Upper lobe of left lung (tissue), 6 donors: ENCODE results near the gene ZNF593. TPM values are rescaled to one million over a fixed set of nuclear protein-coding genes. Genes with fewer than 3 reads are reported as not detected.

Source experiments
- ATAC-seq, 2 donors: fragments of 200-7000 bp; cut with Tn5 transposase; one replicate each; pipeline ENCODE4 v1.9.1; 2022; ENCODE audit warnings: mild to moderate bottlenecking in 2 of 2, moderate library complexity in 2 of 2; ENCODE audit not compliant: low FRiP score in 2 of 2
- DNase-seq, 2 donors: peaks; one replicate each; pipeline ENCODE4 v3.0.0-alpha.2; 2019 to 2020
- H3K27ac ChIP-seq, 4 donors: fragments of 200-600 bp; sonication (generic); one replicate each; pipeline ENCODE4 v1.5.1; 2016 to 2019
- H3K27me3 ChIP-seq, 4 donors: fragments of 200-600 bp; sonication (generic); one replicate each; pipeline ENCODE4 v1.5.1; 2017 to 2019
- H3K36me3 ChIP-seq, 4 donors: fragments of 200-600 bp; sonication (generic); one replicate each; pipeline ENCODE4 v1.5.1; 2016 to 2019
- H3K4me1 ChIP-seq, 4 donors: fragments of 200-600 bp; sonication (generic); one replicate each; pipeline ENCODE4 v1.5.1; 2018 to 2019
- H3K4me3 ChIP-seq, 4 donors: fragments of 200-600 bp; sonication (generic); one replicate each; pipeline ENCODE4 v1.5.1; 2017 to 2019; ENCODE audit warnings: mild to moderate bottlenecking in 2 of 4, moderate library complexity in 1 of 4
- H3K9me3 ChIP-seq, 4 donors: fragments of 200-600 bp; sonication (generic); one replicate each; pipeline ENCODE4 v1.5.1; 2018 to 2019
- EP300 ChIP-seq, 4 donors: sonication (generic); formaldehyde crosslinking; IDR thresholded peaks; one replicate each; pipeline ENCODE4 v1.5.1; 2017; ENCODE audit warnings: antibody characterized with exemption in 4 of 4, control low read depth in 2 of 4
- POLR2A ChIP-seq, 4 donors: fragments of 450-650 bp; IDR thresholded peaks; one replicate each; pipeline ENCODE4 v1.5.1; 2016 to 2017; ENCODE audit warnings: antibody characterized with exemption in 4 of 4, mild to moderate bottlenecking in 2 of 4
- POLR2AphosphoS5 ChIP-seq, 2 donors: sonication (generic); formaldehyde crosslinking; IDR thresholded peaks; one replicate each; pipeline ENCODE4 v1.5.1; 2017; ENCODE audit warnings: antibody characterized with exemption in 2 of 2
- WGBS, 2 donors: methylation state at CpG; one replicate each; pipeline ENCODE4 v1.1.5; 2017 to 2018; 5-methylcytosine and 5-hydroxymethylcytosine counted together
- total RNA-seq, 6 donors: library from RNA; depleted of rRNA in 4 of 6; stranded (reverse); fragments of >200 nt in 4 of 6; gene quantifications; one replicate each; pipeline versions ENCODE4 v1.1.0 to v1.2.1, GENCODE V29; 2016 to 2021
- TF ChIP-seq, protein P1 (sequence below), 6 experiments: fragments of 450-650 bp in 4 of 6; fragments of 200-600 bp in 2 of 6; sonication (generic) in 2 of 6; IDR thresholded peaks; one replicate each; pipeline ENCODE4 v1.5.1; 2016 to 2019; ENCODE audit warnings: antibody characterized with exemption in 6 of 6
- donor health status: DM: no; HTN: no; CAD: no; lungs with moderate emphysema.
- donor health status: DM: no; HTN: yes; CAD: no; lungs with severe emphysema.

Gene ZNF593
- total RNA-seq, 6 donors from 2014 or later, result 9.8 to 46.5 (median 29.2) TPM

- H3K27me3 ChIP-seq, result no peaks in the 10 kb centered on the region
- H3K4me1 ChIP-seq, result peaks cover 38 to 64% (median 50%) of the 10 kb centered on the region in 4 donors
- H3K9me3 ChIP-seq, result no peaks in the 10 kb centered on the region
- no peak overlapping the region for H3K4me3 ChIP-seq
- TF ChIP-seq POLR2AphosphoS5 (IDR thresholded peaks at IDR 0.05), result no peak
- TF ChIP-seq, protein P1, sequence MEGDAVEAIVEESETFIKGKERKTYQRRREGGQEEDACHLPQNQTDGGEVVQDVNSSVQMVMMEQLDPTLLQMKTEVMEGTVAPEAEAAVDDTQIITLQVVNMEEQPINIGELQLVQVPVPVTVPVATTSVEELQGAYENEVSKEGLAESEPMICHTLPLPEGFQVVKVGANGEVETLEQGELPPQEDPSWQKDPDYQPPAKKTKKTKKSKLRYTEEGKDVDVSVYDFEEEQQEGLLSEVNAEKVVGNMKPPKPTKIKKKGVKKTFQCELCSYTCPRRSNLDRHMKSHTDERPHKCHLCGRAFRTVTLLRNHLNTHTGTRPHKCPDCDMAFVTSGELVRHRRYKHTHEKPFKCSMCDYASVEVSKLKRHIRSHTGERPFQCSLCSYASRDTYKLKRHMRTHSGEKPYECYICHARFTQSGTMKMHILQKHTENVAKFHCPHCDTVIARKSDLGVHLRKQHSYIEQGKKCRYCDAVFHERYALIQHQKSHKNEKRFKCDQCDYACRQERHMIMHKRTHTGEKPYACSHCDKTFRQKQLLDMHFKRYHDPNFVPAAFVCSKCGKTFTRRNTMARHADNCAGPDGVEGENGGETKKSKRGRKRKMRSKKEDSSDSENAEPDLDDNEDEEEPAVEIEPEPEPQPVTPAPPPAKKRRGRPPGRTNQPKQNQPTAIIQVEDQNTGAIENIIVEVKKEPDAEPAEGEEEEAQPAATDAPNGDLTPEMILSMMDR (IDR thresholded peaks at IDR 0.05), result no peak
- TF ChIP-seq EP300 (IDR thresholded peaks at IDR 0.05), result no peak
- TF ChIP-seq POLR2A (IDR thresholded peaks at IDR 0.05), result no peak
- WGBS, 2 donors, result 66 to 67% methylated on average over 4 of the region's 4 CpGs
- peaks cover 0 to 3% (median 0%) of the 10 kb centered on the region in 4 donors for H3K36me3 ChIP-seq
- no peak for DNase-seq
- peak overlapping the region in 2 of 4 donors; percentile 39 to 85 for H3K27ac ChIP-seq
- no peak for ATAC-seq
Measured at GRCh38 chr1:26124418-26125331, 45.0 kb upstream of the ZNF593 start.

- peak overlapping the region in 2 of 4 donors; percentile 39 to 85 for H3K27ac ChIP-seq
- DNase-seq, result no peak
- no peaks in the 10 kb centered on the region for H3K36me3 ChIP-seq
- no peak for ATAC-seq
- H3K27me3 ChIP-seq, result no peaks in the 10 kb centered on the region
- TF ChIP-seq EP300 (IDR thresholded peaks at IDR 0.05) (no peak), POLR2AphosphoS5 (IDR thresholded peaks at IDR 0.05) (no peak), POLR2A (IDR thresholded peaks at IDR 0.05) (no peak)
- TF ChIP-seq, protein P1 (IDR thresholded peaks at IDR 0.05), result no peak
- no peaks in the 10 kb centered on the region for H3K9me3 ChIP-seq
- H3K4me3 ChIP-seq, result no peak overlapping the region
- H3K4me1 ChIP-seq, result peaks cover 38 to 64% (median 50%) of the 10 kb centered on the region in 4 donors
Measured at GRCh38 chr1:26125382-26125781, 44.3 kb upstream of the ZNF593 start.

- DNase-seq (no peak), ATAC-seq (no peak)
- Histone ChIP-seq H3K4me3 (no peak overlapping the region), H3K36me3 (no peaks in the 10 kb centered on the region), H3K4me1 (peaks cover 38 to 64% (median 49%) of the 10 kb centered on the region in 4 donors), H3K27ac (peak overlapping the region; percentile 28 to 85 (median 70)), H3K27me3 (no peaks in the 10 kb centered on the region), H3K9me3 (no peaks in the 10 kb centered on the region)
- 40 to 44% methylated on average over 1 of the region's 1 CpG for WGBS, 2 donors
- TF ChIP-seq, protein P1 (IDR thresholded peaks at IDR 0.05), result no peak
Measured at GRCh38 chr1:26125946-26126320, 43.8 kb upstream of the ZNF593 start.

GRCh38 chr1:26126321-26127084 is 43.2 kb upstream of the ZNF593 start:
- DNase-seq (peak in 1 of 2 donors; percentile 69), ATAC-seq (peak; percentile 85 to 89)
- Histone ChIP-seq H3K9me3 (no peaks in the 10 kb centered on the region), H3K27ac (peak overlapping the region; percentile 28 to 85 (median 70)), H3K36me3 (no peaks in the 10 kb centered on the region), H3K27me3 (no peaks in the 10 kb centered on the region), H3K4me1 (peaks cover 38 to 60% (median 46%) of the 10 kb centered on the region in 4 donors), H3K4me3 (peak overlapping the region in 1 of 4 donors; percentile 2)
- TF ChIP-seq POLR2AphosphoS5 (IDR thresholded peaks at IDR 0.05) (peak in 1 of 2 donors; percentile 48), EP300 (IDR thresholded peaks at IDR 0.05) (peak in 1 of 4 donors; percentile 46), POLR2A (IDR thresholded peaks at IDR 0.05) (peak in 1 of 4 donors; percentile 25)
- TF ChIP-seq, protein P1 (IDR thresholded peaks at IDR 0.05), result no peak
- 31 to 48% methylated on average over 8 to 9 of the region's 9 CpGs for WGBS, 2 donors
